HTR-8/SVneo (cell line): ENCODE measurements around the gene TUBB2A.
"Not testable (repeated sequence)": the region's sequence is repeated elsewhere in the genome, so short reads cannot be mapped to it uniquely, and the experiment has no call there.

Experiments used
- DNase-seq: peaks from one replicate; pipeline ENCODE4 v3.0.0; 2011; ENCODE audit warnings: low spot score, mixed read lengths; ENCODE audit not compliant: insufficient read length
- FAIRE-seq: peaks from 2 replicates; lab custom pipeline; 2011; peaks lifted over from hg19 to GRCh38; lab: Jason Lieb, UNC

The TUBB2A gene

DNA sequence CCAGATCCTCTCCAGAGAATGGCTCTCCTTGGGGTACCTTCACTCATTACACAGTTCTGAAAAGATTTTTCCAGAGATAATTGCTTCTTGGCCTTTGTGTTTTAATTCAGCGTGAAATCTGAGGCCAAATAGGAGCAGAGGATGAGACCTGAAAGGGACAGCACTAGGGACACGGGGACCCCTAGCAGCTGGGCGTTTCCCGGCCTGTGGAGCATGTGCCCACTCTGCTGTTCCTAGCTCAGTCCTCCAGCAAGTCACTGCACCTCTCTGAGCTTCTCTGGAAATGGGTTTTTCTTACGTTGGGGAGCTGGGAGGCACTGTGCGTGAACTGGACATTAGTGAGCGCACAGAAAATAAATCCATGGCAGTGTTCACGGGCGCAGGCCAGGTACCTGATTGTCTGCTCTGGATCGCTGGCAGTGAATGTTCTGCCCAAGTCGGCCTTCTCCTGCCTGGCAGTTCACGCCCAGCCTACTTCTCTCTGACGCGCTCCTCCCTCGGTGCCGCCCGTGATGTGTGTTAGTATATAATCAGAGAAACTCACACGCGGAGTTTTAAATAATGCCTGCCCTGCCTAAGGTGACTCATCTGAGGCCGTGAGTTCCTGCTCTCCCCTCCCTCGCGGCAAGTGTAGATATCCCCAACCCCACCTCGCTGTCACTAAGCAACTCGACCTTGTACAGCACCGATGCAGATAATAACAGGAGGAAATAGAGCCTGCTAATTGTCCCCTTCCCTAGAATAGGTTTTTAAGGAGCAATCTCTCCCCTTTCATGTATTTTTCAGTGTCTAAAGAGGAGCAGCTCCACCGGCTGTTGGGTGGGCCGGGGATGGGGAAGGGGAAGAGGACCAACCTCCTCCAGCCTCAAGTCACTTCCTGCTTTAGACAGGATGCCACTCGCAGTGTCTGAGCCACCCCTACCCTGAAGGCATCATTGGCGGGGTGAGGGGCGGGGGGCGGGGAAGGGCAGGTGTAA, 2.7 kb upstream of the TUBB2A start:
- DNase-seq: no peak
- no peak for FAIRE-seq

DNA sequence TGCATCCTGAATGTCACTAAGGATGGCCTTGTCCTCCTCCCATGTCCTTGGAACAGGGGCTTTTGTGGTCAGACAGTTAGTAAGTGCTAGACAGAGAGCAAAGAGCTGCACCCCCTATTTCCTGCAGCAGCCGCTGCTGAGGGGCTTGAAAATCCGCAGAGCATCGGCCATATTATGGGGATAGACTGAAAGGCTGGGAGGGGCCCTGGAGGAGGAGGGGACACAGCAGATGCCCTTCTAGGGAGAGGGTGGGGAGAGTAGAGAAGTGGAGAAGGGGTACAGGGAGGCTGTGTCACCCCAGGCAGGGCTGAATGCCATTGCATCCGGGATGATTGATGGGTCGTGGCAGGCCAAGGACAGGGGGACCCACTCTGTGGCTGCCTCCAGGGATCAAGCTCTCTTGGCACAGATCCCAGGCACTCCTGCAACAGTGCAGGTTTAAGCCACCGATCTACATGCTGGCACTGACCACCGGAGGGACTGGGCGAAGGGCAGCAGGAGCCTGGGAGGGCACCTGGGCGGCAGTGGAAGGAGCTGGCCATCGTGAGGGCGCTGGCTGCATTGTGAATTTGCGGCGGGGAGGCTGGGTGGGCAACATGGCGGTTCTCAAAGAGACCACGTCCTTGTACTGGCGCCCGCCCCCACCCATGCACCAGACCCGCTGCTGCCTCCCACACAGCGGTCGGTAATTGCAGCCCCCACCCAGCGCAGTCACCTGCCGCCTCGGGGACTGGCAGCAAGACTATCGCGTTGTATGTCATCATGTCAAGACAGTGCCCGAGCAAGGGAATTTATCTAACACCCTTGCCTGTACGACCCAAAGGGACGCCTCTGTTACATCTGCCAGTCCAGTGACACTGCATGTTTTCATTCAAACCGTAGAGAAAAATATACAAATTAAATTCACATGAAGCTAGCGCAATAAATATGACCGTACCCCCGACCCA, 887 bp downstream of the TUBB2A start:
- FAIRE-seq: not testable (repeated sequence)
- peak; percentile 32 for DNase-seq

DNA sequence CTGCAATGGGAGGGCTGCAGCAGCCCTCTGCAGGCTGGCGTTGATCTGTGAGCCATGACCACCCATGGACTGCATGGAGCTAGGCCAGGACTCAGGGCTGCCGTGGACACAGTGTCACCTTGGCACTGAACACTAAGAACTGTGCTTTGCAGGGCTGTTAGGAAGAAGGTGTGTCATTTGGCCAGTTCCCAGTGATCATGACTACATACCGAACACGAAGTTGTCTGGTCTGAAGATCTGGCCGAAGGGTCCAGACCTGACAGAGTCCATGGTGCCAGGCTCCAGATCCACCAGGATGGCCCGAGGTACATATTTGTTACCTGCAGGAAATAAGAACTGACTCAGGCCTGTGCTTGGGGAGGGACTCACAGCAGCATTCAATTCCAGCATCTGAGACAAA, 1.9 kb downstream of the TUBB2A start:
- not testable (repeated sequence) for DNase-seq, FAIRE-seq

DNA sequence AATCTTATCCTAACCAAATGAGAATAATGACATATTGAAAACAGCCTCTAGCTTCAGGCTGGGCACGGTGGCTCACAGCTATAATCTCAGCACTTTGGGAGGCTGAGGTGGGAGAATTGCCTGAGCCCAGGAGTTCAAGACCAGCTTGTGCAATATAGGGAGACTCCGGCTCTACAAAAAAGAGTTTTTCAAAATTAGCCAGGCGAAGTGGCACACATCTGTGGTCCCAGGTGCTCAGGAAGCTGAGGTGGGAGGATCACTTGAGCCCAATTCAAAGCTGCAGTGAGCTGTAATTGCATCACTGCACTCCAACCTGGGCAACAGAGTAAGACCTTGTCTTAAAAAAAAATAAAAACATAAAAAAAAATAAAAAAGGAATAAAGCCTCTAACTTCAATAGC, 4.7 kb downstream of the TUBB2A start:
- no peak for DNase-seq
- FAIRE-seq: no peak

DNA sequence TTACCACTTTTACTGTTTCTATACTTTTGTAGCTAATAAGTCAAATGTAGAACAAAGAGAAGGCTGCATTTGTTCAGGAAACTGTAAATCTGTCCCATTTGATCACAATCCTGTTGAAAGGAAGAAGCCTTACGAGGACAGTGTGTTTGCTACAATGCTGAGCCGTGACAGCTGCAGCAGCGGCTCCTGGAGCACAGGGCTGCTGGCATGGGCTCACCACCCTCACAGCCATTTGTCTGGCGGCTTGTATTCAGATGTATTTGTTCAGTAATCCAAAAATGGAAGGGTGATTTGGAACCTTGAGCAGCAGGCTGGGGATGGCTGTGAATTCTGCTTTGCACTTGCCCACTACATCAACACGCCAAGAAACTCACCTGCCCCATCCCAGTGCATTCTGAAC, 5.7 kb downstream of the TUBB2A start:
- DNase-seq: no peak
- no peak for FAIRE-seq

DNA sequence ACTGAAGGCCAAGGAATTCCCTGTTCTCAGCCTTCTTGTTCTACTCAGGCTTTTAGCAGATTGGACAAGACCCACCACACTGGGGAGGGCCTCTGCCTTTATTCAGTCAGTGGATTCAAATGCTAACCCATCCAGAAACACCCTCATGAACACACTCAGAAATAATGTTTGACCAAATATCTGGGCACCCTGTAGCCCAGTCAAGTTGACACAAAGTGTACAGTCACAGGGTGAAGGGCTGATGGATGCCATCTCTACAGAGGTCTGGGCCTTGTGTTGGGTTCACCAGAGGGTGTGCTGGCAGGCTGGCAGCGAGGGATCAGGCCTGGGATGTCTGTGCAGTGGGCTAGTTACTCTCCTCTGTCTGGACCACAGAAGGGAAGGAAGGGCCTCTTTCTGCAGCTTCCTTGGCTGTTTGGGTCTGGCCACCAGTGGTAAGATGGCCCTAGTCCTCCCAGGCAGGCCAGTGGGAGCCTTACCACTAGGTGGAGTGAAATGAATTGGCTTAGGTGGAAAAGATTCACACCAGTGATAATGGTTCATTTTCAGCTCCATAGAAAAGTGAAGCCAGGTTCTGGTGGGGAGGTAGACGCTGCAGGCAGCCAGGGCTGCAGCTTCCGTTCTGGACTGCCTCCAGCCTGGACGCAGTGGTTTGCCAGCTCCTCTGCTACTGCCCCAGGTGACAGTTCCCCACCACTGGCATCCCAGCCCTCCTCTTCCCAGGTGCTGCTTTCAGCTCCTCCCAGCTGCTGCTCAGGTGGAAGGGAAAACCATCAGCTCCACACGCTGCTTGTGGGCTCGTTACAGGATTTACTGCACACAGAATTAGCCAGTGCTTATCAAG, 9.2 kb downstream of the TUBB2A start:
- FAIRE-seq (no peak), DNase-seq (no peak)

DNA sequence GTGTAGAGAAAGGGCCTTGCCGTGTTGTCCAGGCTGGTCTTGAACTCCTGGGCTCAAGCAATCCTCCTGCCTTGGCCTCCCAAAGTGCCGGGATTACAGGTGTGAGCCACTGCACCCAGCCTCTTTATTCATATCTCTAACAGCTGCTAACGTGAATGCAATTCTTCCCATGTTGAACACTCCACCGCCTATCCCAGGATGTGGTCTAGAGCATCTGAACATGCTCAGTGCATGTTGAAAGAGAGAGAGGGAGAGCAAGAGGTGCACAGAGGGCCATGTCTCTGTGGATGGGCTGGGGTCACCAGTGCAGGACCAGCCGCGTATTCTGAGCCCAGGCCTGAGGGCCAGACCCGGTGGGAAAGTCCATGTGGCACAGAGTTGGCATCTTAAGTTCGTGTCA, 12.8 kb downstream of the TUBB2A start:
- DNase-seq (no peak), FAIRE-seq (no peak)

DNA sequence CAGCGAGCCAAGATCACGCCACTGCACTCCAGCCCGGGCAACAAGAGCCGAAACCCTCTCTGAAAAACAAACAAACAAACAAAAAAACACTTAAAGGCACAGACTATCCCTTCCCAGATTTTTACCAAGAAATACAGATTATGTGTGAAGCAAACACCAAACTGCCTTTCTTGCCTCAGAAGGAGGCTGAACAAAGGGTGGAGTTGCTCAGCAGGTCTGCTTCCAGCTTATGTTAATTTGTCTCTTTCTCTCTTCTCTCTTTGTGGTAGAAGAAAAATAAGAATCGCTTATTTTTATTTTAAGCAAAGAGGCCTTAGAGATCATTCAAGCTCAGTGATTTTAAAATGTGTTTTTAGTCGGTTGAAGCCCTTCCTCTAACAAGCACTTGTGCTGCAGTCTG, 14.2 kb downstream of the TUBB2A start:
- DNase-seq (no peak), FAIRE-seq (no peak)

DNA sequence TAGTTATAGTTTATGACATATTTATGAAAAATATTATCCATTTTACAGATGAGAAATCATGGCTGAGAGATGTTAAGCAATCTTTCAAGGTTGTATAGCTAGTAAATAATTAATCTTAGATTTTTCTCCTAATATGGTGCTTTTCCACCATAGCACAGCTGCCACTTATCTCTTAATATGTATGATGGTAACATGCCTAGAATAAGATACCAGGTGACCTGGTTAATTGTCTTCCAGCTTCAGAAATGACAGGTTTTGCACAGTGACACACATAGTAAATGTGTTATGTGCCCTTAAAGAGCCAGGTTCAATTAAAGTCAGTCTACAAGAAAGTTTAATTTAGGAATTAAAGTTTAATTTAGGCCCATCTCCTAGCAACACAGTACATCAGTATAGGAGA, 14.8 kb downstream of the TUBB2A start:
- FAIRE-seq: no peak
- DNase-seq: no peak

DNA sequence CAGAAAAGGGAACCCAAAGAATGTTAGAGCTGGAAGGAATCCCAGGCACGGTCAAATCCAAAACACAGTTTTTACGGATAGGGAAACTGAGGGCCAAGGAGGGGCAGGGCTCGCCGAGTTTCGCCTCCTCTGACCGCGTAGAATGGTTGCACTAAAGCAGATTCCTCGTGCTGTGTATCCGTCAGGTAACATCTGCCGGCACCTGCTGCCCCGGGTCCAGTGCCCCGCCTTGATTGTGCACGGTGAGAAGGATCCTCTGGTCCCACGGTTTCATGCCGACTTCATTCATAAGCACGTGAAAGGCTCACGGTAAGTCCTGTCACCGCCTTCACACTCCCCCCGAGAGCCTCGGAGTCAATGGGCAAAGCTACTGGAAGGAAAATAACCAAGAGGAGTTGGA, 17.1 kb downstream of the TUBB2A start:
- DNase-seq (no peak), FAIRE-seq (no peak)

DNA sequence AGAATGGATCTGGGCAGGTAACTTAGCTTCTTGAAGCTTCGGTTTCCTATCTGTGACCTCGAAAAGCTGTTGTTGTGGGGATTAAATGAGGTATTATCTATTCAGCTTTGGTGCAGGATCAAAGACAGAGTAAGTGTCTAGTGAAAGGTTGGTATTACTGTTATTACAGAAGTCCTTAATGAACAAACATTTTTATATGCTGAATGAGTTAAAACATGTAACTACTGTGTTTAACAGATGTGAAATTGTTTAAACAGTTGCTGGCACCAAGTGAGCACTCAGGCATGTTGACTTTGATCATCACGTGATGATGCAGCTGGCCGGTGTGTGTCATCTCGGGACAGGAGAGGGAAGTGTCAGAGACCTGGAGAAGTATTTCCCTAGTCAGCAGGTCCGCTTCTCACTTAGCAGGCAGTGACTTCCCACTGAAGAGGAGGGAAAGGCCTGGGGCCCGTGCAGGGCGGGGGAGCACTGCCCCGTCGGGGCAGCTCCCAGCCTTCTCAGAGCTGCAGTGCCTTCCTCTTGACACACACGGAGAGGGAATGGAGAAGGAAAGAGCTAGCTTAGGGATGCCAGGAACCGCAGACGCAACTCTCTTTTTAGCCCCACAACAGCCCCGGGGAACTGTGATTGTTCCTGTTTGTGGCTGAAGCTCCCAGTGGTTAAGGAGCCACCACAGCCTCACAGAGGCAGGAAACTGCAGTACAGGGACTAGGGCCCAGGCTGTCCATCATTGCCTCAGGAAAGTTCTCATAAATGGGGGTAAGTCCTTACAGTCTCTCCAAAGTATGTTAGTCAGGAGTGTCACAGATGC, 18.0 kb downstream of the TUBB2A start:
- FAIRE-seq (no peak), DNase-seq (no peak)

DNA sequence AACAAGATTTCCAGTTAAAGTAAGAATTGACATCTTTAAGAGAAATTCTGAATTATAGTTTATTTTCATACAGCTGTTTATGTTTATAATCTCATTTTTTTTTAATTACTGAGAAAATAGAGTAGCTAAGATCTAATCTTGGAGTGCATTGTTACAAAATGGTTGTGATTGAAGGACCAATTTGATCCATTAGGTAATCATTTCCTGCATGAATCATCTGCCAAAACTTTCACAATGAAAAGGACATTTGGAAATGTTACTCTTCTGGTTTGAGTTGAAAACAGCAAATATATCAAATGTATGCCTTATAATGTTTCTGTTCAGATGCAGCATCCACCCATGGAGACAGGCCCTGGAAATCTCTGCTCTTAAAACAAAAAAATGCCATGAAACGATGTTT, 19.0 kb downstream of the TUBB2A start:
- no peak for DNase-seq
- no peak for FAIRE-seq

DNA sequence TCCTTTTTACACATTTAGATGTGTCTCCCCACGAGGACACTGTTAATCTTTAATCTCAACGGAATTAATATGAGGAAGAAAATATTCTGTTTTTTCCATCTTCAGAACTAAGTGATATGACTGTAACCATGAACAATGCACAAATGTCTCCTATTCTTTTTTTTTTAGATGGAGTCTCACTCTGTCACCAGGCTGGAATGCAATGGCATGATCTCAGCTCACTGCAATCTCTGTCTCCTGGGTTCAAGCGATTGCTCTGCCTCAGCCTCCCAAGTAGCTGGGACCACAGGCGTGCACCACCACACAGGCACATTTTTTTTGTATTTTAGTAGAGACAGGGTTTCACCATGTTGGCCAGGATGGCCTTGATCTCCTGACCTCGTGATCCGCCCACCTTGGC, 19.5 kb downstream of the TUBB2A start:
- not testable (repeated sequence) for FAIRE-seq, DNase-seq

DNA sequence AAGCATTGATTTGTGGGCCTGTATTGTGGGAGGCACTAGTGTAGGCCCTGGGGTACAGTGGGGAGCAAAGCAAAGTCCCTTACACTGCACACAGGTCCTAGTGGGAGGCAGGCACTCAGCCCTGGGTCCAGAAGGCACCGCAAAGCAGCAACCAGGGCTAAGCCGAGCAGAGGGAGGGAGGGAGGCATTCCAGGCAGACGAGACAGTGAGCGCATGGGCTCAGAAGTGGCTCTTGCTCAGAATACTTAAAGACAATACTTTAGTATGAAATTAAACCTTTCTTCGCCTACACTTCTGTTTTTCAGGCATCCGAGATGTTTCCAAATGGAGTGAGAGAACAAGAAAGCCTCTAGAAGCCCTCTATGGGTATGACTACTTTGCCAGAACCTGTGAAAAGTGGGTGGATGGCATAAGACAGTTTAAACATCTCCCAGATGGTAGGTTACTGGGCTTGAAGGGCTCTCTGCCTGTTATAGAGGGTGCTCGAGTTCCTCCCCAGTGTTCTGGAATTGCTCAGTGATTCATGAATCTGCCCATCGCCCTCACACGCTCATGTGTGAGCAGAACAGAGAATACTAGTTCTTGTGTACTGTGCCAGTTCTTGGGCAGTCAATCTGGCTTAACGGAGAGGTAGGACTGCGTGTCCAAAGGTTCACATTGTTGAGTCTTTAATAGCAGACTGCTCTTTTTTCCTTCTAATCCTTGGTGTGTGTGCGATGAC, 20.1 kb downstream of the TUBB2A start:
- DNase-seq: no peak
- FAIRE-seq: no peak

DNA sequence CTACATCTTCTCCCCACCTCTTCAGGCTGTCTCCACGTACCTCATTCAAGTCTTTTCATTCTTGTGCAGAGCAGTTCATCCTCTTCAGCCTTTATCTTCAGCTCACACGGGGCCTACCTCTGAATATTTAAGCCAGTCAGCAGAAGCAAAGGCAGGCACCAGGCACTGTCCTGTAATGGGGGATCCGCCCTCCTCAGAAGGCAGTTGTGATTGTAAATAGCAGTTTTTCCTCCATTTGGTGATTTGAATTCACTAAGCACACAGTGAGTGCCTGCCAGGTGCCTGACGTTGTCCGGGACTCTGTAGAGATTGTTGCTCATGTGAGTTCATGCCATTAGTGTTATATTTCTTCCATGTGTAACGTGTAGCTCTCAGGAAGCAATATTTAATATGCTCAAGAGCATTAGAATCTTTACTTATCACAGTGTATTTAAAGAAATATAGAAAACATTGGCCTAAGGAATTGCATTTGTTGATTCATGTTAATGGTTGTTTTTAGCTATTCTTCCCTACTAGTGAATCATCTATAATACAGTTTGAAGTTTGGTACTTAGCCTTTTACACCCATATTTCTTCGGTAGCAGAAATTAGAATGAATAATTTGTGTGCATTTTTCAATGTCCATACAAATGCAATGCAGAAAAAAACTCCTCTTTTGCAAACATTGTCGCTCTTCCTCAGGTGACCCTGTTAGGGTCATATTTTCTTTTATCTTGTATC, 20.9 kb downstream of the TUBB2A start:
- no peak for DNase-seq
- no peak for FAIRE-seq

DNA sequence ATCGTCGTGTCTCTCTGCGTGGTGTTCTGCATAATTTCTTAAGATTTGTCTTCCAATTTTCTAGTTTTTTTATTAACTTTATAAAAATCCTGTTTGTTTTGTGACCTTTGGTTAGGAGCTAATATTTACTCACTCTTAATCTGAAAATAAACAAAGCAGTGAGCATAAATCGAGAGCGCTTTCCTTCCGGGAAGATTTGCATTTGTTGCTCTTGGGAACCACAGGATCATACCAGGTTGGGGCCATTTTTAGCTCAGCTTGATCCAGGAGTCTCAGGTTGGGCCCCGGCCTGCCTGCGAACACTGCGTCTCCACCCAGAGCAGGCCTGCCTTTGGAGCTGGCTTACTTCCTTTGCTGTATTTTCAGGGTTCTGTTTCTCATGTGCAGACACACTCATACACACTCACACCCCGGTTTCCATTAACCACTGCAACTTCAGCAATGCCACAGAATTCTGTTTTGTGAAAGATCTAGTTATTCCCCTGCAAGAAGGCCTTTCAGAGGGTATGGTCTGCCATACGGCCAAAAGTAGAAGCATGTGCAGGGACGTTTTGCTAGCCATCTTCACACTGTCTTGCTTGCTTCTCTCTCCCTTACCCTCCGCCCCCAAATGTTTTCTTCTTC, 21.6 kb downstream of the TUBB2A start:
- DNase-seq: no peak
- FAIRE-seq: no peak

DNA sequence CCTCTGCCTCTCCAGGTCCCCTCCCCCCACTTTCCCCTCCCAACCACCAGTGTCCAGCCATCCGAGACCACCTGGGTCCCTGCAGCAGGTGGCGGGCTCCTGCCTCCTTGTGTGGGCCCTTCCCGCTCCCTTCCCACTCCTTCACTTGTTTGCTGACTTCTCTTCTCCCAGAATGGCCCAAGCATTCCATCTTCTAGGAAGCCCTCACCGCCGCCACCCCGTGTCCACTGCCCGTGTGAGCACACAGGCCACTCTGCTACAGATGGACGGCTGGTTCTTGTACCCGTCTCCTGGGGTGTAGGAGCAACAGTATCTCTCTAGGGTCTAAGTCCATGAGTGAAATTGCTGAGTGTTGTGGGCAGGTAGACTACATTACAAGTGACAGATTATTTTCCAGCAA, 23.8 kb downstream of the TUBB2A start:
- DNase-seq (no peak), FAIRE-seq (no peak)

DNA sequence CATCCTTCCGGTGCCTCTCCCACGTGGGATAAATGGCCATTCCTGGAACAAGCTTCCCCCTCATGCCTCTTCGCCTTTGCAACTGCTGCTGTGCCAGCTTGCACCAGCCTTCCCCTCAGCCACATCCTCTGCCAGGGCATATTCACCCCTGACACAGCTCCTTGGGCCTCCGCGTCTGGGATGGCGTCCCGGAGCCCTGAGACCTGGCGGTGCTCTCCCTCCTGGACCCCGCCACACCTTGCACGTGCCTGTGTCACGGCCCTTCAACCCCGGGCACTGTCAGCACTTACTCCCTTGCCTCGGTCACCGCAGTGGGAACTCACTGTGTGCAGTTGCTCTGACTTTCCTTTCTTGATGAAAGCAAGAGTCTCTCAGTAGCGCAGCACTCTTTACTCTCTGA, 25.6 kb downstream of the TUBB2A start:
- no peak for FAIRE-seq

More for the DNA sequence above, 25.6 kb downstream of the TUBB2A start:
- no peak for DNase-seq
